BE2C (cell line): ENCODE results near the gene SLC35E2B.
"Not testable (repeated sequence)": the region's sequence is repeated elsewhere in the genome, so short reads cannot be mapped to it uniquely, and the experiment has no call there.

Experiments used
- DNase-seq: peaks from one replicate; pipeline ENCODE4 v3.0.0-alpha.2; 2020
- H3K27me3 ChIP-seq: fragments of 250-450 bp; sonication (Bioruptor Pico); 2 replicates; pipeline ENCODE4 v1.5.1; 2020; ENCODE audit warnings: mild to moderate bottlenecking
- H3K36me3 ChIP-seq: fragments of 250-450 bp; sonication (Bioruptor Pico); 2 replicates; pipeline ENCODE4 v1.5.1; 2020; ENCODE audit warnings: mild to moderate bottlenecking
- H3K4me1 ChIP-seq: fragments of 250-450 bp; sonication (Bioruptor Pico); 2 replicates; pipeline ENCODE4 v1.5.1; 2020
- H3K4me3 ChIP-seq: 2 replicates; pipeline ENCODE4 v1.5.1; 2011; ENCODE audit warnings: low read depth, low read length
- H3K9me3 ChIP-seq: fragments of 250-450 bp; sonication (Bioruptor Pico); 2 replicates; pipeline ENCODE4 v1.5.1; 2020
- CTCF ChIP-seq: IDR thresholded peaks from 2 replicates; pipeline ENCODE4 v1.5.1; 2012; ENCODE audit warnings: mild to moderate bottlenecking, low read depth, low read length

Gene SLC35E2B

GRCh38 chr1:1680912-1681273 lies 11.7 kb downstream of the SLC35E2B start:
- H3K4me1 ChIP-seq: no peaks in the 10 kb centered on the region
- DNase-seq: peak; percentile 1
- no peak overlapping the region for H3K4me3 ChIP-seq
- no peaks in the 10 kb centered on the region for H3K9me3 ChIP-seq
- TF ChIP-seq CTCF: no peak
- H3K36me3 ChIP-seq: peaks cover 2% of the 10 kb centered on the region; the same call in 1 of the 2 replicates
- H3K27me3 ChIP-seq: no peaks in the 10 kb centered on the region

- Histone ChIP-seq H3K4me1 (no peaks in the 10 kb centered on the region), H3K27me3 (no peaks in the 10 kb centered on the region), H3K4me3 (no peak overlapping the region), H3K9me3 (no peaks in the 10 kb centered on the region), H3K36me3 (peaks cover 2% of the 10 kb centered on the region; the same call in 1 of the 2 replicates)
- DNase-seq: peak; percentile 4
- no peak for TF ChIP-seq CTCF
These were observed 12.3 kb downstream of the SLC35E2B start for GRCh38 chr1:1680031-1680911.

GRCh38 chr1:1678581-1679380 lies 13.8 kb downstream of the SLC35E2B start:
- DNase-seq: peak; percentile 37
- peaks cover 1% of the 10 kb centered on the region; the same call in 1 of the 2 replicates for H3K36me3 ChIP-seq
- no peaks in the 10 kb centered on the region for H3K9me3 ChIP-seq
- no peaks in the 10 kb centered on the region for H3K4me1 ChIP-seq
- no peaks in the 10 kb centered on the region for H3K27me3 ChIP-seq
- H3K4me3 ChIP-seq: no peak overlapping the region
- peak; percentile 46 for TF ChIP-seq CTCF

- H3K36me3 ChIP-seq: no peaks in the 10 kb centered on the region; the same call in 1 of the 2 replicates
- no peak for TF ChIP-seq CTCF
- no peaks in the 10 kb centered on the region for H3K27me3 ChIP-seq
- peak; percentile 9 for DNase-seq
- no peaks in the 10 kb centered on the region for H3K9me3 ChIP-seq
- no peaks in the 10 kb centered on the region for H3K4me1 ChIP-seq
- H3K4me3 ChIP-seq: no peak overlapping the region
These were observed 14.6 kb downstream of the SLC35E2B start for GRCh38 chr1:1677718-1678580.

GRCh38 chr1:1676087-1676486 lies 16.5 kb downstream of the SLC35E2B start:
- H3K9me3 ChIP-seq, H3K4me1 ChIP-seq, DNase-seq, H3K4me3 ChIP-seq, H3K27me3 ChIP-seq: not testable (repeated sequence)
- H3K36me3 ChIP-seq: peaks cover 18% of the 10 kb centered on the region

- not testable (repeated sequence) for H3K4me1 ChIP-seq, DNase-seq, H3K4me3 ChIP-seq, H3K9me3 ChIP-seq, H3K27me3 ChIP-seq
- peaks cover 24% of the 10 kb centered on the region for H3K36me3 ChIP-seq
These were observed 17.4 kb downstream of the SLC35E2B start for GRCh38 chr1:1675218-1675617.

- not testable (repeated sequence) for DNase-seq, H3K27me3 ChIP-seq, H3K4me1 ChIP-seq, H3K4me3 ChIP-seq, H3K9me3 ChIP-seq
- H3K36me3 ChIP-seq: peaks cover 25% of the 10 kb centered on the region
These were observed 17.8 kb downstream of the SLC35E2B start for GRCh38 chr1:1674806-1675205.
